GM18526 (cell line): ENCODE results near the gene DUSP10.

Experiments used
- POLR2A ChIP-seq: IDR thresholded peaks from 3 replicates; pipeline ENCODE4 v1.6.1; 2011; ENCODE audit not compliant: insufficient read length; ENCODE audit errors: extremely low read depth

The DUSP10 gene

GRCh38 chr1:221747839-221748238 lies 6.0 kb upstream of the DUSP10 start:
- TF ChIP-seq POLR2A = no peak

- peak; percentile 11 for TF ChIP-seq POLR2A
Observed at GRCh38 chr1:221743416-221744208, 1.7 kb upstream of the DUSP10 start.

GRCh38 chr1:221742555-221743415 lies 896 bp upstream of the DUSP10 start:
- TF ChIP-seq POLR2A = peak; percentile 59

GRCh38 chr1:221740993-221741702 lies 741 bp downstream of the DUSP10 start:
- TF ChIP-seq POLR2A = no peak

- no peak for TF ChIP-seq POLR2A
Observed at GRCh38 chr1:221740369-221740992, 1.4 kb downstream of the DUSP10 start.

- TF ChIP-seq POLR2A = no peak
Observed at GRCh38 chr1:221739677-221740025, 2.2 kb downstream of the DUSP10 start.

GRCh38 chr1:221739018-221739676 lies 2.7 kb downstream of the DUSP10 start:
- TF ChIP-seq POLR2A = no peak

- TF ChIP-seq POLR2A = no peak
Observed at GRCh38 chr1:221736714-221737113, 5.2 kb downstream of the DUSP10 start.

- no peak for TF ChIP-seq POLR2A
Observed at GRCh38 chr1:221735999-221736398, 5.9 kb downstream of the DUSP10 start.

- TF ChIP-seq POLR2A = no peak
Observed at GRCh38 chr1:221734187-221734586, 7.7 kb downstream of the DUSP10 start.

- no peak for TF ChIP-seq POLR2A
Observed at GRCh38 chr1:221732052-221732451, 9.8 kb downstream of the DUSP10 start.

GRCh38 chr1:221729771-221730330 lies 12.0 kb downstream of the DUSP10 start:
- no peak for TF ChIP-seq POLR2A

- no peak for TF ChIP-seq POLR2A
Observed at GRCh38 chr1:221728037-221728505, 13.8 kb downstream of the DUSP10 start.
